ENCODE data around the gene SLC24A3.

SLC24A3 gene

DNA sequence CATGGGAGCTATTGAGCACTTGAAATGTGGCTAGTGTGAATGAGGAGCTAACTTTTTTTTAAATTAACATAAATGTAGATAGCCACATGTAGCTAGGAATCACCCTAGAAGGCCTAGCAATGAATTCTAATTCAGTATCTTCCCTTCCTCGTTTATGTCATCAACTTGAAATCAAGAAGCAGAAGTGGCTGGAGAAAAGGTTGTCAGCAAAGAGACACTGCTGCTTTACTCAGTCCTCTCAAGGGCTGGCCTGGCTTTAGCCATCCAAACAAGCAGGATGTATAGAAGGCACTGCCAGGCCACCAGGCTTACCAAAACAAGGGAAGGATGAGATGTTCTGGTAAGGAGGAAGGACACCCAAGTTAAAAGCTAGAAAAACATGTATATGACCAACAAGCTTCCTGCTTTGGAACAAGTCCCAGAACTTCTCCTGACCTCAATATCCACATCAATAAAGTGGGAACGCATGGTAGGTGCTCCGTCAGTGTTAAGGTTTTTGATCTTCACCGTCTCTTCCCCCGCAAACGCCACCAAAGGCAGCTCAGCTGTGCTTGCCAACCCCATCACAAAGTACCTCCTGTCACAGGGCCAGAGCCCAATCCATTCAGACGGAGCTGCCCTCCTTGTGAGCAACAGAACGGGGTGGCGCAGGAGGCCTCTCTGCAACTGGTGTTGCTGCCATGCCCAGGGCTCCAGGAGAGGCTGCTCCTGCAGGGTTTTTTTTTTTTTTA is 309.8 kb downstream of the SLC24A3 start:
- H3K27me3 Mint-ChIP-seq, result no peaks in the 10 kb centered on the region
- H3K27ac Mint-ChIP-seq, result peak overlapping the region; percentile 26
- intact Hi-C loops (cut with micrococcal nuclease), result no loop called here
- peaks cover 17% of the 10 kb centered on the region for H3K4me1 Mint-ChIP-seq (ENCODE audit: low read depth)
- no peak overlapping the region for H3K4me3 Mint-ChIP-seq
- no peaks in the 10 kb centered on the region for H3K9me3 Mint-ChIP-seq
- H3K36me3 Mint-ChIP-seq (ENCODE audit: low read depth), result no peaks in the 10 kb centered on the region

DNA sequence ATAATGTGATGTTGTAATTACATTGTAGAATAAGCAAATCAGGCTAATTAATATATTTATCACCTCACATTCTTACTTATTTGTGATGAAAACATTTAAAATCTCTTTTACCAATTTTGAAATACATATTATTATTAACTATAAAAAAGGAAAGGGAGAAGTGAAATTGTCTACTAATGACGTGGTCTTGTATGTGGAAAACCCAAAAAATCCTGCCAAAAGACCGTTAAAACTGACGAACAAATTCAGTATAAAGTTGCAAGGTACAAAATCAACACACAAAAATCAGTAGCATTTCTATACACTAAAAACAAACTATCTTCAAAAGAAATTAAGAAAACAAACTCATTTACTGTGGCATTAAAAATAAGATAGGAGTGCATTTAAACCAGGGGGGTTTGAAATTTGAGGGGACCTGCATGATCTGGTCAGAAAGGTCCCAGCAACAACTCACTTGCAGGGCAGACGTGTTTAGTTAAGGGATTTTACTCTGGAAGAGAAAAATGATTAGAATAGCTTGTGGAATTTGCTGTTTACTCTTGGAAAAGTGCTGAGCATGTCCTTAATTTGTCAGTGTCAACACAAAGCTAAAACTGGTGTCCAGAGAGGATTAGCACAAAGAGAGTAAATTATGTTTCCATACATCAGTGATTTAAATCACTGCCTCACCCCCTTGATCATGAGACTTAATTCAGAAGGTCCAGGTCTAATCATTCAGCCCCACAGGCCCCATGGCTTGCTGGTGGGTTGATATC is 310.6 kb downstream of the SLC24A3 start:
- H3K4me1 Mint-ChIP-seq (ENCODE audit: low read depth), result peaks cover 17% of the 10 kb centered on the region
- H3K27ac Mint-ChIP-seq, result peak overlapping the region; percentile 26
- no peak overlapping the region for H3K4me3 Mint-ChIP-seq
- H3K36me3 Mint-ChIP-seq (ENCODE audit: low read depth), result no peaks in the 10 kb centered on the region
- no peaks in the 10 kb centered on the region for H3K27me3 Mint-ChIP-seq
- intact Hi-C loops (cut with micrococcal nuclease), result no loop called here
- H3K9me3 Mint-ChIP-seq, result no peaks in the 10 kb centered on the region

DNA sequence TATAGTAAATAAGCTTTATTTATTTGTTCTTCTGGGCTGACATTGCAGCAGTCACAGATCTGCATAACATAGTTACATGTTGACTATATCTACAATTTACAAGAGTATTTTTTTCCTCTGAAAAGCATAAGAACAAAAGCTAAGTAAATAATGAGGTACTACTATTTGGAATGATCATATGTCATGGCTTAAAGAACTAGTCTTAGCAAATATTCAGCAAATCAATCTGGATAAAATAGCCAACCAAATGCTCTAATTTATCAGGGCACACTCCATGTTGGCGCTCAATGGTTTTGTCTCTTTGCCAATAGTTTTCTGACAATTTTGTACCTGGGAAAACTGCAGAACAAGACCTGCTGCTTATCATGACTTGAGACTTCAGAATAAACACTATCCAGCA is 312.2 kb downstream of the SLC24A3 start:
- Mint-ChIP-seq H3K4me1 (ENCODE audit: low read depth) (peaks cover 12% of the 10 kb centered on the region), H3K27me3 (no peaks in the 10 kb centered on the region), H3K4me3 (no peak overlapping the region), H3K27ac (no peak overlapping the region), H3K9me3 (no peaks in the 10 kb centered on the region), H3K36me3 (ENCODE audit: low read depth) (no peaks in the 10 kb centered on the region)
- intact Hi-C loops (cut with micrococcal nuclease), result no loop called here

DNA sequence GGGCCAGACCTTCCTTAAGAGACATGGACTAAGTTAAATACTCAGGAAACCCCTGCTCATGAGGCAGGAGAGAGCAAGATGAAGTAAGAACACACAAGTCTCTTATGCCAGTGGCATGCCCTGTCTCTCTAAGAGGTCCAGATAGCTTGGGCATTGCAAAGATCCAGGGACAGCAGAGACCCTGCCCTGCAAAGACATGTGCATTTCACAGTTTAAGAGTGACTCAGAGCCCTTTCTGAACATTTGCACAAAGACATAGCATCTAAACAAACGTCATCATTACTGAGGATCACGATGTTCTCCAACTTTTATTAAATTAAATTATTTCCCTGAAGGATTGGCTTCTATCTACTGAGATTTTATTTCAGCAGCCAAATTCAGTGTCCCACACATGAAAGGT is 315.1 kb downstream of the SLC24A3 start:
- intact Hi-C loops (cut with micrococcal nuclease), result no loop called here
- no peaks in the 10 kb centered on the region for H3K9me3 Mint-ChIP-seq
- H3K27ac Mint-ChIP-seq, result no peak overlapping the region
- H3K4me3 Mint-ChIP-seq, result no peak overlapping the region
- no peaks in the 10 kb centered on the region for H3K27me3 Mint-ChIP-seq
- H3K36me3 Mint-ChIP-seq (ENCODE audit: low read depth), result no peaks in the 10 kb centered on the region
- peaks cover 2% of the 10 kb centered on the region for H3K4me1 Mint-ChIP-seq (ENCODE audit: low read depth)

DNA sequence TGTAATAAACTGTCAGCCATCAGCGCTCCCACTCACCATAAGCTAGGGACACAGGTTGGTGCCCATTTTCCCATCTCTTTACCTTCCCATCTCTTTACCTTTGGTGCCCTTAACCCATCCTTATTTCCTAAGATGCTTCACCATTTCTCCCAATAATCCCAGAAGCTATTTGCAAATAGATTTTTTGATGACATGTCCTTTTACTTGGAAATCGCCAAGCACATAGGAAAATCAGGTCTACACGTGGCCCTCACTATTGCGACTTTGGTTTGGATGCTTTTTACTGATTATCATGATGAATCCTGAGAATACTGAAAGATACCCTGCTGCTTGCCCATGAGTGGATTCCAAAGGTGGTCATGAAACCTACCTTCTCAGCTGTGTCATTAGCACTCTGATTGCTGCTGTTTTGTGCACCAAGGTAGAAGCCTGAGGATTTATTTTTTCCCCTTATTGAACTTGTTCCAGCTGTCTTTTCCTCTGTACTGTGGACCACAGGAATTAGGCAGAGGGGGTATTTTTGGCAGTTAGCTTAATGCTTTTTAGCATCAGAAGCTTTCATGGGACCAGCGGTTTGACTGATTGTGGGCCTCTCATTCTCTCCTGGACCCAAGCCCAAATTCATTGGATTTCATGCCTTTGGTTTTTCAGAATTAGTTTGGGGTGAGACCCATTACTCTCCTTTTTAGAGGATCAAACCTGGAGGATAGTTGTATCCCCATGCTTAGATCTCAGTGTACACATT is 316.0 kb downstream of the SLC24A3 start:
- intact Hi-C loops (cut with micrococcal nuclease), result no loop called here
- H3K4me1 Mint-ChIP-seq (ENCODE audit: low read depth), result no peaks in the 10 kb centered on the region
- no peaks in the 10 kb centered on the region for H3K27me3 Mint-ChIP-seq
- H3K4me3 Mint-ChIP-seq, result no peak overlapping the region
- H3K9me3 Mint-ChIP-seq, result no peaks in the 10 kb centered on the region
- no peak overlapping the region for H3K27ac Mint-ChIP-seq
- H3K36me3 Mint-ChIP-seq (ENCODE audit: low read depth), result no peaks in the 10 kb centered on the region

DNA sequence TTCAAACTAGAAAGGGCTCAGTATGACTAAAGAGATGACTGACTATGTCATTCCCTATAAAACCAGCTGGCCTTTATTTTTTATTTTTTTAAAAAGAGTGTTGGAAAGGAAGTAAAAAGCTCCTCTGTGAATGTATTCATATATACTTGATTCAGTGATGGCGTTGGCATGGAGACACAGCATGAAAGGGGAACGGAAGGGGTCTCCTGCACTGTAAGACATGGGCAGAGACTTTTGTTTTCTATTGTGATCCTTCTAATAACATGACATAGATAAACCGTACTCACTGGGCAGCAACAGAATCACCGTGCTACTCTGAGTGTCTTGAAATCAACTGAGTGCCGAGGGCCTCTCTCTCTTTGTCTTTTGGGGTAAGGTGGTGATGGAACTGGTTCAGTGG is 317.6 kb downstream of the SLC24A3 start:
- H3K4me1 Mint-ChIP-seq (ENCODE audit: low read depth), result no peaks in the 10 kb centered on the region
- intact Hi-C loops (cut with micrococcal nuclease), result no loop called here
- H3K36me3 Mint-ChIP-seq (ENCODE audit: low read depth), result no peaks in the 10 kb centered on the region
- H3K27me3 Mint-ChIP-seq, result no peaks in the 10 kb centered on the region
- no peak overlapping the region for H3K27ac Mint-ChIP-seq
- H3K4me3 Mint-ChIP-seq, result no peak overlapping the region
- H3K9me3 Mint-ChIP-seq, result no peaks in the 10 kb centered on the region

DNA sequence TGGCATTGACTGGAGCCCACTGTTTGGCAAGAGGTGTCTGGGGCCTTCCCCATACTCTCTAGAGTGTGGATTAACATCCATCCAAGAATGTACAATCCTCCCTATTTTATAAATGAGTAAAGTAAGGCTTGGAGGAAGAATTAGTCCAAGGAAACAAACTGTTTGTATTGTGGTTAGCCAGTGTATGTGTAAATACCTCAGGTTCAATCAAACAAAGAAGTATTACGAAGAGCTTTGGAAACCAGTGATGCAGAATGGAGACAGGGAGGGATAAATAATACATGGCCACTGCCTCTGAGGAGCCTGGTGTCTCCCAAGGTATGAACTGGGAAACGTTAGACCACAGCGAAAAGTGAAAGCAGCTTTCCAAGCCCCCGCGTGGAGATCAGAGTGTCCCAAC is 319.0 kb downstream of the SLC24A3 start:
- H3K36me3 Mint-ChIP-seq (ENCODE audit: low read depth), result no peaks in the 10 kb centered on the region
- no peak overlapping the region for H3K4me3 Mint-ChIP-seq
- no peak overlapping the region for H3K27ac Mint-ChIP-seq
- no peaks in the 10 kb centered on the region for H3K27me3 Mint-ChIP-seq
- no peaks in the 10 kb centered on the region for H3K4me1 Mint-ChIP-seq (ENCODE audit: low read depth)
- intact Hi-C loops (cut with micrococcal nuclease), result no loop called here
- peaks cover 11% of the 10 kb centered on the region for H3K9me3 Mint-ChIP-seq

DNA sequence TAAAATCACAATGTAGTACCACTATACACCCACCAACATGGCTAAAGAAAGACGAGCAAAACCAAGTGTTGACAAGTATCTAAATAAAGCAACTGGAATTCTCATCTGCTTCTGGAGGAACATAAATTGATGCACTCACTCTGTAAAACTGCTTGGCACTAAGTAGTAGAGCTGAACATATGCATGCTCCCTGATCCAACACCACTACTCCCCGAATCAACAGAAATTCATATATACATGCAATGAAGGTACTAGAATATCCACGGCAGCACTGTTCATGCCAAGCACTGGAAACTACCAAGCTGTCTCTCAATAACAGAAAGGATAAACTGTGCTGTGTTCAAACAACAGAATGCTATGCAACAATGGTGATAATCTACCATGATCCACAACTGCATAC is 326.1 kb downstream of the SLC24A3 start:
- H3K9me3 Mint-ChIP-seq, result peaks cover 11% of the 10 kb centered on the region
- H3K4me3 Mint-ChIP-seq, result no peak overlapping the region
- intact Hi-C loops (cut with micrococcal nuclease), result no loop called here
- no peak overlapping the region for H3K27ac Mint-ChIP-seq
- no peaks in the 10 kb centered on the region for H3K27me3 Mint-ChIP-seq
- H3K4me1 Mint-ChIP-seq (ENCODE audit: low read depth), result no peaks in the 10 kb centered on the region
- no peaks in the 10 kb centered on the region for H3K36me3 Mint-ChIP-seq (ENCODE audit: low read depth)

DNA sequence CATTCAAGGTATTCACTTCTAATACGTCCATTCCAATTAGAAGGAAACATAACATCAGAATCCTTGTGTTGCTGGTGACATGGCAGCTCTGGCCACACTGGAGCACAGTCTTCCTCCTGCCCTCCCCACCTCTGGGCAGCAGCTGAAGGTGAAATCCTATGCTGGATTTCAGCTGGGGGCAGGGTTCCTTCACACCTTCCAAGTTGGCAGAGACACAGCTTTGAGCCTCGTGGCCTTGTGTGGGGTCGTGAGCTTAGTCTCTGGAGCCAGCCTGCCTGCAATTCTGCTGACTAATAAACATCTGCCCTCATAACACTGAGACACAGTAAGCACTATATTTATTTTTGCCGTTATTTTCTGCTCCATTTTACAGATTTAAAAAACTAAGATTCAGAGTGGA is 326.7 kb downstream of the SLC24A3 start:
- H3K27me3 Mint-ChIP-seq, result no peaks in the 10 kb centered on the region
- H3K27ac Mint-ChIP-seq, result no peak overlapping the region
- no peak overlapping the region for H3K4me3 Mint-ChIP-seq
- H3K4me1 Mint-ChIP-seq (ENCODE audit: low read depth), result no peaks in the 10 kb centered on the region
- no peaks in the 10 kb centered on the region for H3K36me3 Mint-ChIP-seq (ENCODE audit: low read depth)
- peaks cover 11% of the 10 kb centered on the region for H3K9me3 Mint-ChIP-seq
- intact Hi-C loops (cut with micrococcal nuclease), result no loop called here

DNA sequence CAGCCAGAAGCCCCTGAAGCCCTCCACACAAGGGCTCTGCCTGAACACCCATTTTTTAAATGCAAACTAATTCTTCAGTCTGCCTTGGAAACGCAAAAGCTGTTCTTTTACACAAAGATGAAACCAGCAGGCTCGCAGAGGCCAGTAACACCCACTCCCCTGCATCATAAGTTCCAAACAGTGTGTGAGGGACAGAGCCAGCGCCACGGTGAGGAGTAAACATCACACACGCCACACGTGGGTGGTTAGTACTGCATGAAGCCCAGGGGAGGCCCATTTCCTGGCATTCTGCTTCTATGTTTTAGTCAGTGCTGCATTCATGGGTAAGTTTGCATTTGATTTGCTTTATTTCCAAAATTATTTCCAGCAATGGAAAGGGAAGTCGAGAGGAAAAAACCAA is 327.9 kb downstream of the SLC24A3 start:
- H3K36me3 Mint-ChIP-seq (ENCODE audit: low read depth), result no peaks in the 10 kb centered on the region
- no peaks in the 10 kb centered on the region for H3K27me3 Mint-ChIP-seq
- no peak overlapping the region for H3K27ac Mint-ChIP-seq
- no peak overlapping the region for H3K4me3 Mint-ChIP-seq
- no peaks in the 10 kb centered on the region for H3K4me1 Mint-ChIP-seq (ENCODE audit: low read depth)
- intact Hi-C loops (cut with micrococcal nuclease), result no loop called here
- H3K9me3 Mint-ChIP-seq, result peaks cover 8% of the 10 kb centered on the region

DNA sequence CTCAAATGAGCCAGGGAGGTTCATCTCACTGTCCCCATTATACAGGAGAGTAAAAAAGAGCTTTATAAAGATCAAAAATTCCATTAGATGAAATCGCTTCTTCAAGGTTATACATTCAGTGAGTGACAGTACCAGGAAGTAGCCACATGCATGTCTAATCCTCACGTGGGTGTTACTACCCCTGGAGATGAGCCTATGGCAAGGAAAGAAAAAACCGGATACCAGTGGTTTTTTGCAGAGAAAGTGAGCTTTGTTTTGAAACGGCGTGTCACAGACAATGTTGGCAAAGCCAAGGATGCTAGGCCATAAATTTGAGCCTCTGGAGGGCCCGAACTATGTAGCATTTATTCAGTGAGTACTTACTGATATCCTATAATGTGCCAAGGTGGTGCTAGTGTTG is 330.7 kb downstream of the SLC24A3 start:
- intact Hi-C loops (cut with micrococcal nuclease), result no loop called here
- Mint-ChIP-seq H3K4me3 (no peak overlapping the region), H3K4me1 (ENCODE audit: low read depth) (no peaks in the 10 kb centered on the region), H3K27ac (no peak overlapping the region), H3K27me3 (no peaks in the 10 kb centered on the region), H3K36me3 (ENCODE audit: low read depth) (no peaks in the 10 kb centered on the region), H3K9me3 (no peaks in the 10 kb centered on the region)

DNA sequence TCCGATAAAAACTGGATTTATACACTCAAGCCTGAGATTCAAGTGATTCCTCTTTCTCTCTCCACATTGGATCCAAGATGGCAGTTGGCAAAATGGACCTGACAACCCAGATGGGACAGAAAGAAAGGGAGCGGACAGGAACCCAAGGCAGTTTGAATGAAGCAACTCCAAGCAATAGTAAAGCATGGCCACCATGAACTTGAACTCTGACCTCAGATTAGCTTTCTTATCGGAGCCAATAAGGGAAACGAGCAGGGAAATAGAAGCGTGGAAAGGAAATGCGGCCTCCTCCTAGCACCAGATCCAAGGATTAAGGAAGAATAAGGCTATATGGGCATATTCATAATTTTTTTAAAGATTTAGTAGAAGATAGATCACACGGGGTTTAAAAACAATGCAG is 332.2 kb downstream of the SLC24A3 start:
- Mint-ChIP-seq H3K9me3 (no peaks in the 10 kb centered on the region), H3K4me1 (ENCODE audit: low read depth) (no peaks in the 10 kb centered on the region), H3K27me3 (no peaks in the 10 kb centered on the region), H3K4me3 (no peak overlapping the region), H3K36me3 (ENCODE audit: low read depth) (no peaks in the 10 kb centered on the region), H3K27ac (no peak overlapping the region)
- intact Hi-C loops (cut with micrococcal nuclease), result no loop called here

DNA sequence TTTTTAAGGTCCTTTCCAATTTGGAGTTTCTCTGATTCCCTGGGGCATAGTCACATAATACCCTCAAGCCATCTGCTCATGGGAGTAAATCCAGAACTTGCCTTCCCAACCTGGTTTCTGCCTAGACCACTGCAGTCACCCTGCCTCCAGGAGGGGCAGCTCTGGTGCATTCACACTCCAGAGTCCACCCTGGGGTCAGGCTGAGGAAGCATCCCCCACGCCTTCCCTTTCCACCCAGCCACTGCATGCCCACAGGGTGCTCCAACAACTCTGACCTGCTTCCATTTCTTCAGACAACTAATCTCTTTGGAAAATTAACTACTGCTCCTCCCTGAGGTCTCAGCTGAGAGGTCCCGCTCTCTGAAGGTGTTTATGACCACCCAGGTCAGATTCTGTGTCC is 334.2 kb downstream of the SLC24A3 start:
- no peaks in the 10 kb centered on the region for H3K4me1 Mint-ChIP-seq (ENCODE audit: low read depth)
- H3K27me3 Mint-ChIP-seq, result no peaks in the 10 kb centered on the region
- H3K4me3 Mint-ChIP-seq, result no peak overlapping the region
- no peaks in the 10 kb centered on the region for H3K9me3 Mint-ChIP-seq
- no peak overlapping the region for H3K27ac Mint-ChIP-seq
- no peaks in the 10 kb centered on the region for H3K36me3 Mint-ChIP-seq (ENCODE audit: low read depth)
- intact Hi-C loops (cut with micrococcal nuclease), result no loop called here

DNA sequence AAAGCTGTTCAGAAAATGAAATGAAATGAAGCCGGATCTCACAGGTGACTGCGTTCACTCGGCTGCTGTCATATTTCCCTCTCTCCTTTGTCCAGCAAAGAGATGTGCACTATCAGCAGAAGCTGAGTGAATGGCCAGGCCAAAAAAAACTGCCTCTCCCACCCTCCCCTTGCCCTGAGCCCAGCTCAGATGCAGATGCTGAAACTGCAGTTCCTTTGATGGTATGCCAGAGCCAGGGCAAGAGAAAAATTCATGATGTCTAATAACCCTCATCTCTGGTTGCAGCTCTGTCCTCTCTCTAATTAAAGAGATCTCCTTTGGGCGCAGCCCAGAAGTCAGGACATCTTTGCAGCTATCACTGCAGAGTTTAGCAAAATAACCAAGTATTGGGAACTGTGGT is 335.1 kb downstream of the SLC24A3 start:
- H3K4me3 Mint-ChIP-seq, result no peak overlapping the region
- H3K36me3 Mint-ChIP-seq (ENCODE audit: low read depth), result no peaks in the 10 kb centered on the region
- intact Hi-C loops (cut with micrococcal nuclease), result no loop called here
- no peaks in the 10 kb centered on the region for H3K4me1 Mint-ChIP-seq (ENCODE audit: low read depth)
- no peak overlapping the region for H3K27ac Mint-ChIP-seq
- H3K27me3 Mint-ChIP-seq, result no peaks in the 10 kb centered on the region
- H3K9me3 Mint-ChIP-seq, result no peaks in the 10 kb centered on the region

All from dendritic cell treated with granulocyte-macrophage colony-stimulating factor and Interleukin-4, amounts not matched to agents 40 ng/mL and 50 ng/mL, for 4 days (primary cell).